Measurements from ENCODE around the gene EVI5L. TPM values are rescaled to one million over a fixed set of nuclear protein-coding genes. Genes with fewer than 3 reads are reported as not detected.

Gene EVI5L
- total RNA-seq, 1 experiment from 2014 or later, result 6.4 TPM

DNA sequence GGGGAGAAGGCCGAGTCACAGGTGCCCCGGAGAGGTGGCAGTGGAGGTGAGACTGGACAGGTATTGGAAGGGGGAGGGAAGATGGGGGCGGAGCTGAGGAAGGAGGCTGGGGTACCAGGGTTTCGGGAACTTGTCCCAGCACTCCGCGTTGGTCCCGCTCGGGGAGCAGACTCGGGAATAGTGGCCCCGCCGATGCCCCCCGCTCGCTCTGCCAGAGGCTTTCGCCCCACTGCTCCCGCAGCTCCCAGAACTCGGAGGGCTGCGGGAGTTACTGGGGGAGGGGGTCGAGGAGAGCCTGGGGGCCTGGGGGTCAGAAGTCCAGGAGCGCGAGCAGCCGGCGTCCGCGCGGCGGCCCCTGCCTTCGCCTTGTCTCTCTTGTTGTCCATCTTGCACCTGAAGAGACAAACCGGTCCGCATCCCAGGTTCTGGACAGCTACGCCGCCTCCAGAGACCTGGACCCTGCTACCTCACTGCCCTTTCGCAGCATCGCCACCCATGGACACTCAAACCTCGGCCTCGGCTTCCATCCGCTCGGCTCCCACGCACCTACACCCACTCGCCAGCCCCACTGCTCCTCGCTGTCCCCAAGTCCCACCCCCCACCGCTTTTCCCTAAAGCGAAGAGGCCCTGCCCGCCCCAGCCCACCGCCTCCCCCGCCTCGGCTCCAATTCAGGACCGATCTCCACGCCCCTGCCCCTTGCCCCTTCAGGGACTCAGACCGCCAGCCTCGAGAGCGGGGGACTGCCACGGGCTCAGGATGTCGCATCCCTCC, 43.5 kb downstream of the EVI5L start:
- Histone ChIP-seq H3K27ac (ENCODE audit: low read length) (no peak overlapping the region), H3K36me3 (ENCODE audit: control insufficient read depth, insufficient read depth, low read length) (no peaks in the 10 kb centered on the region), H3K4me3 (ENCODE audit: low read depth in 2 of 2, low read length in 2 of 2) (peak overlapping the region; percentile 45 to 47), H3K9me3 (ENCODE audit: control insufficient read depth, insufficient read depth, low read depth, low read length) (no peaks in the 10 kb centered on the region), H3K4me1 (ENCODE audit: control insufficient read depth, insufficient read depth, low read length) (no peaks in the 10 kb centered on the region), H3K27me3 (ENCODE audit: control insufficient read depth, insufficient read depth, low read length) (no peaks in the 10 kb centered on the region)
- TF ChIP-seq, protein P1, sequence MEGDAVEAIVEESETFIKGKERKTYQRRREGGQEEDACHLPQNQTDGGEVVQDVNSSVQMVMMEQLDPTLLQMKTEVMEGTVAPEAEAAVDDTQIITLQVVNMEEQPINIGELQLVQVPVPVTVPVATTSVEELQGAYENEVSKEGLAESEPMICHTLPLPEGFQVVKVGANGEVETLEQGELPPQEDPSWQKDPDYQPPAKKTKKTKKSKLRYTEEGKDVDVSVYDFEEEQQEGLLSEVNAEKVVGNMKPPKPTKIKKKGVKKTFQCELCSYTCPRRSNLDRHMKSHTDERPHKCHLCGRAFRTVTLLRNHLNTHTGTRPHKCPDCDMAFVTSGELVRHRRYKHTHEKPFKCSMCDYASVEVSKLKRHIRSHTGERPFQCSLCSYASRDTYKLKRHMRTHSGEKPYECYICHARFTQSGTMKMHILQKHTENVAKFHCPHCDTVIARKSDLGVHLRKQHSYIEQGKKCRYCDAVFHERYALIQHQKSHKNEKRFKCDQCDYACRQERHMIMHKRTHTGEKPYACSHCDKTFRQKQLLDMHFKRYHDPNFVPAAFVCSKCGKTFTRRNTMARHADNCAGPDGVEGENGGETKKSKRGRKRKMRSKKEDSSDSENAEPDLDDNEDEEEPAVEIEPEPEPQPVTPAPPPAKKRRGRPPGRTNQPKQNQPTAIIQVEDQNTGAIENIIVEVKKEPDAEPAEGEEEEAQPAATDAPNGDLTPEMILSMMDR (IDR thresholded peaks at IDR 0.05), result no peak
- TF ChIP-seq POLR2AphosphoS5 (IDR thresholded peaks at IDR 0.05; ENCODE audit: low read depth, low read length), result no peak
- no peak for TF ChIP-seq SIN3A (IDR thresholded peaks at IDR 0.05; ENCODE audit: borderline replicate concordance, insufficient read depth, low read depth, low read length)
- no peak for TF ChIP-seq TCF7L2 (IDR thresholded peaks at IDR 0.05; ENCODE audit: low read depth, low read length)
- TF ChIP-seq, protein P2, sequence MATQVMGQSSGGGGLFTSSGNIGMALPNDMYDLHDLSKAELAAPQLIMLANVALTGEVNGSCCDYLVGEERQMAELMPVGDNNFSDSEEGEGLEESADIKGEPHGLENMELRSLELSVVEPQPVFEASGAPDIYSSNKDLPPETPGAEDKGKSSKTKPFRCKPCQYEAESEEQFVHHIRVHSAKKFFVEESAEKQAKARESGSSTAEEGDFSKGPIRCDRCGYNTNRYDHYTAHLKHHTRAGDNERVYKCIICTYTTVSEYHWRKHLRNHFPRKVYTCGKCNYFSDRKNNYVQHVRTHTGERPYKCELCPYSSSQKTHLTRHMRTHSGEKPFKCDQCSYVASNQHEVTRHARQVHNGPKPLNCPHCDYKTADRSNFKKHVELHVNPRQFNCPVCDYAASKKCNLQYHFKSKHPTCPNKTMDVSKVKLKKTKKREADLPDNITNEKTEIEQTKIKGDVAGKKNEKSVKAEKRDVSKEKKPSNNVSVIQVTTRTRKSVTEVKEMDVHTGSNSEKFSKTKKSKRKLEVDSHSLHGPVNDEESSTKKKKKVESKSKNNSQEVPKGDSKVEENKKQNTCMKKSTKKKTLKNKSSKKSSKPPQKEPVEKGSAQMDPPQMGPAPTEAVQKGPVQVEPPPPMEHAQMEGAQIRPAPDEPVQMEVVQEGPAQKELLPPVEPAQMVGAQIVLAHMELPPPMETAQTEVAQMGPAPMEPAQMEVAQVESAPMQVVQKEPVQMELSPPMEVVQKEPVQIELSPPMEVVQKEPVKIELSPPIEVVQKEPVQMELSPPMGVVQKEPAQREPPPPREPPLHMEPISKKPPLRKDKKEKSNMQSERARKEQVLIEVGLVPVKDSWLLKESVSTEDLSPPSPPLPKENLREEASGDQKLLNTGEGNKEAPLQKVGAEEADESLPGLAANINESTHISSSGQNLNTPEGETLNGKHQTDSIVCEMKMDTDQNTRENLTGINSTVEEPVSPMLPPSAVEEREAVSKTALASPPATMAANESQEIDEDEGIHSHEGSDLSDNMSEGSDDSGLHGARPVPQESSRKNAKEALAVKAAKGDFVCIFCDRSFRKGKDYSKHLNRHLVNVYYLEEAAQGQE (IDR thresholded peaks at IDR 0.05; ENCODE audit: insufficient read depth in 1 of 2, low read depth in 2 of 2, low read length in 1 of 2), result no peak
- in situ Hi-C loops (cut with HindIII; ENCODE audit: low pct_unique_long_range_greater_than_20kb, low sequenced_read_pairs), result no loop called here
- intact Hi-C loops (cut with micrococcal nuclease; ENCODE audit: unreplicated experiment), result no loop called here
- CTCF ChIA-PET, result no interaction called here
- no peak for ATAC-seq
- DNase-seq (ENCODE audit: low read depth, low spot score), result no peak
- no TSS peak for BruUV-seq (replicated peaks)
- POLR2A ChIA-PET, result no interaction called here

DNA sequence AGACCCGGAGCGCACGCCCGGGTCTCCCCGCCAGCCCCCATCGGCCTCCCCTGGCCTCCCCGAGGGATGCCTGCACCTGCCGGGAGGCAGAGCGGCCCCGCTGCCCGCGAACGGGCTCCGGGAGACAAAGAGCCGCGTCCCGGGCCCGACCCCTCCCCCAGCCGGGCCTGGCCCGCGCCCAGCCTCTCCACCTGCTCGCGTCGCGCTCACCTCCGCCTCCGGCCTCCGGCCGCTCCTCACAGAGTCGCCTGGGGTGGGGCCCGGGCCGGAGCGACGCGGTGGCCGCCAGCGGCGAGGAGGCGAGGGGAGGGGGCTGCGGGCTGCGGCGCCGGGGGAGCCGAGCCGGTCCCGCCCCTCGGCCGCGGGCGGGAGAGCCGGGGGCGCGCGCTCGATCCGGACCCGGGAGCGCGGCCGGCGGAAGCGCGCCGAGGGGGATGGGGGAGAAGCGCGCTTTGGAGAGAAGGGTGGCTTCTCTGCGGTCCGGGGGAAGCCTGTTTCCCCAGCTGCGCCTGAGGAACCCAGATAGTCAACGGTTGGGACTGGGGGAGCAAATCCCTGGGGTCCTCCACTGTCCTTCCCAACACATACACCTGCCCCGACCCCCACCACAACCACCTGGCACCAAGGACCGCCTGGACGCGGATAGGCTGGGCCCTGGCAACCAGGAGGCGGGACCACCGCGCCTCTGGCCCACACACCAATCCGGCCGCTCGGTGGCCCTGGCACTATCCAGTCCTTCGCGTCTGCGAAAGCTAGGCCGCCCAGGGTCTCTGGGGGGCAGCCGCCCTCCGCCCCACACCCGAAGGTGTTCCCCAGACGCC, 44.3 kb downstream of the EVI5L start, which contains the start of gene PRR36:
PRR36 (minus strand) TSS at position 315 of the 821 bp plus-strand sequence. CDS start 701 bp downstream, outside the sequence.
- no peaks in the 10 kb centered on the region for H3K27me3 ChIP-seq (ENCODE audit: control insufficient read depth, insufficient read depth, low read length)
- no peak for DNase-seq (ENCODE audit: low read depth, low spot score)
- BruUV-seq (replicated peaks), result no TSS peak
- ChIA-PET POLR2A (interaction anchor here (0.7 kb wide), 1 partner anchor 10 kb away, joined by 5 read pairs; no protein-coding TSS in a partner anchor), CTCF (no interaction called here)
- peak within 1 kb of the TSS; percentile 45 to 49 for H3K4me3 ChIP-seq (ENCODE audit: low read depth in 2 of 2, low read length in 2 of 2)
- intact Hi-C loops (cut with micrococcal nuclease; ENCODE audit: unreplicated experiment) (no loop called here), in situ Hi-C loops (cut with HindIII; ENCODE audit: low pct_unique_long_range_greater_than_20kb, low sequenced_read_pairs) (no loop called here)
- no peaks in the 10 kb centered on the region for H3K9me3 ChIP-seq (ENCODE audit: control insufficient read depth, insufficient read depth, low read depth, low read length)
- no peak within 1 kb of the TSS for H3K27ac ChIP-seq (ENCODE audit: low read length)
- ATAC-seq, result peak; percentile 42; the same call in 1 of the 2 replicates
- TF ChIP-seq SIN3A (IDR thresholded peaks at IDR 0.05; ENCODE audit: borderline replicate concordance, insufficient read depth, low read depth, low read length) (no peak), POLR2AphosphoS5 (IDR thresholded peaks at IDR 0.05; ENCODE audit: low read depth, low read length) (no peak), TCF7L2 (IDR thresholded peaks at IDR 0.05; ENCODE audit: low read depth, low read length) (no peak)
- TF ChIP-seq, protein P1 (IDR thresholded peaks at IDR 0.05), result no peak
- TF ChIP-seq, protein P2 (IDR thresholded peaks at IDR 0.05; ENCODE audit: insufficient read depth in 1 of 2, low read depth in 2 of 2, low read length in 1 of 2), result no peak
- H3K4me1 ChIP-seq (ENCODE audit: control insufficient read depth, insufficient read depth, low read length), result no peaks in the 10 kb centered on the region
- no peaks in the 10 kb centered on the region for H3K36me3 ChIP-seq (ENCODE audit: control insufficient read depth, insufficient read depth, low read length)

Measured in Panc1 (cell line).